HEK293T (cell line): Measurements from ENCODE around the gene ST6GALNAC5.

Experiments used
- ARNT ChIP-seq: fragments of 450-650 bp; IDR thresholded peaks from 2 replicates; pipeline ENCODE4 v1.6.1; 2017; ENCODE audit warnings: mild to moderate bottlenecking
- BHLHE40 ChIP-seq: fragments of 450-650 bp; IDR thresholded peaks from 2 replicates; pipeline ENCODE4 v1.6.1; 2016; ENCODE audit warnings: mild to moderate bottlenecking, moderate library complexity, borderline replicate concordance
- CTBP1 ChIP-seq: fragments of 450-650 bp; IDR thresholded peaks from 2 replicates; pipeline ENCODE4 v1.6.1; 2016; ENCODE audit warnings: borderline replicate concordance
- ELF4 ChIP-seq: fragments of 450-650 bp; IDR thresholded peaks from 2 replicates; pipeline ENCODE4 v1.6.1; 2017; ENCODE audit warnings: antibody characterized with exemption
- FOXA1 ChIP-seq: fragments of 450-650 bp; IDR thresholded peaks from 2 replicates; pipeline ENCODE4 v1.6.1; 2016; ENCODE audit warnings: mild to moderate bottlenecking
- FOXK2 ChIP-seq: fragments of 450-650 bp; IDR thresholded peaks from 2 replicates; pipeline ENCODE4 v1.6.1; 2016; ENCODE audit warnings: mild to moderate bottlenecking
- FOXM1 ChIP-seq: fragments of 450-650 bp; IDR thresholded peaks from 2 replicates; pipeline ENCODE4 v1.6.1; 2017; ENCODE audit warnings: mild to moderate bottlenecking, borderline replicate concordance
- HDGF ChIP-seq: fragments of 450-650 bp; IDR thresholded peaks from 2 replicates; pipeline ENCODE4 v1.6.1; 2017; ENCODE audit warnings: antibody characterized with exemption, borderline replicate concordance
- L3MBTL2 ChIP-seq: fragments of 450-650 bp; conservative IDR thresholded peaks from 2 replicates; pipeline ENCODE4 v1.6.1; 2016; ENCODE audit warnings: mild to moderate bottlenecking
- NFRKB ChIP-seq: fragments of 450-650 bp; IDR thresholded peaks from 2 replicates; pipeline ENCODE4 v1.6.1; 2016; ENCODE audit warnings: mild to moderate bottlenecking, moderate library complexity
- PKNOX1 ChIP-seq: fragments of 450-650 bp; IDR thresholded peaks from 2 replicates; pipeline ENCODE4 v1.6.1; 2016
- SP1 ChIP-seq: fragments of 450-650 bp; IDR thresholded peaks from 2 replicates; pipeline ENCODE4 v1.6.1; 2017
- SUZ12 ChIP-seq: fragments of 450-650 bp; IDR thresholded peaks from 2 replicates; pipeline ENCODE4 v1.6.1; 2016; ENCODE audit warnings: mild to moderate bottlenecking
- ZNF384 ChIP-seq: fragments of 450-650 bp; IDR thresholded peaks from 2 replicates; pipeline ENCODE4 v1.6.1; 2016

GRCh38 chr1:76881762-76882161 lies 14.5 kb downstream of the ST6GALNAC5 start:
- TF ChIP-seq FOXK2 (no peak), SP1 (no peak), ZNF384 (no peak), HDGF (no peak), NFRKB (no peak), ELF4 (no peak), L3MBTL2 (no peak), BHLHE40 (no peak), FOXA1 (no peak), ARNT (no peak), PKNOX1 (no peak), SUZ12 (no peak), FOXM1 (no peak), CTBP1 (no peak)
